Fibroblast of peridontal ligament (primary cell): ENCODE data around the gene TRAF3IP1.

Experiments used
- DNase-seq: peaks from one replicate; pipeline ENCODE4 v3.0.0-alpha.2; 2010; ENCODE audit errors: extremely low read depth

The TRAF3IP1 gene

GRCh38 chr2:238287737-238288649 lies 32.3 kb upstream of the TRAF3IP1 start, which contains the start of gene PER2:
PER2 (minus strand) TSS chr2:238288610; CDS start chr2:238277936, 10,674 bp downstream.
- peak; percentile 85 for DNase-seq

- DNase-seq, result peak; percentile 96
These were observed 31.4 kb upstream of the TRAF3IP1 start for GRCh38 chr2:238288650-238289573.

DNA sequence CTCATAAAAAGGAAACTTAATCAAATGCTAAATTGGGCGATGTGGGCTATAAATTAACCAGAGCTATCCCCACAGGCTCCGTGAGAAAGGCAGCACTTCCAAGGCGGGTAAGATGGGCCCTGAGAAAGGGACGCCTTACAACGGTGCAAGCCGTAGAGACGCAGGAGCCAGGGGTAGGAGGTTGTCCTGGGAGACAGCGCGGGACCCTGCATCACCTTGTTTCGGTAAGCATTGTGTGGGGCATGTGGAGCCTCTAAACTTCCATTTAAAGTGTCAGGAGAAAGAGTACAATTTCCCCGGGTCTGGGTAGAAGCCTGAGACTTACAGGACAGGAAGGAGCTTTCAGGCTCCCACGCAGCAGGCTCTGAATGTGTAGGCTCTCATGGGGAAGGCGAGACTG lies 30.7 kb upstream of the TRAF3IP1 start:
- DNase-seq, result no peak

DNA sequence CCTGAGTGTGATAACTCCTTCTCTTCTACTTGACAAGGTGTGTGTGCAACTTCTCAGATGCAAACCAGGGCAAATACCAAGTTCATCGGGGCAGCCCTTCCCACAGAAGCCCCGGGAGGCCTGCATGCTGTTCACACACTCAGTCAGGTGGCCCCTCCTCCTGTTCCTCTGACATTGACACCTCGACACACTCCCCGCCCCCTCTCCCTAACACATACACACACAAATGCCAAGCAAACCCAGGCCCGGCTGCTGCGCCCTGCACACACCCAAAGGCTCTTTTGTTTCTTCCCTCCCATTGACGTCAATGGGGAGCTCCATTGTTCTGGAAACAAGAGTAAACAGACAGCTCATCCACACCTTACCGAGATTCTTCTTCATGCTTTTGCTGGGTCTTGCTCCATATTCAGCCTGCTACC lies 30.2 kb upstream of the TRAF3IP1 start:
- no peak for DNase-seq

- no peak for DNase-seq
These were observed 29.4 kb upstream of the TRAF3IP1 start for GRCh38 chr2:238290715-238291549.

GRCh38 chr2:238291550-238292281 lies 28.6 kb upstream of the TRAF3IP1 start:
- DNase-seq, result no peak

- no peak for DNase-seq
These were observed 26.3 kb upstream of the TRAF3IP1 start for GRCh38 chr2:238294046-238294392.

GRCh38 chr2:238294393-238295143 lies 25.8 kb upstream of the TRAF3IP1 start:
- DNase-seq, result no peak

- DNase-seq, result no peak
These were observed 24.9 kb upstream of the TRAF3IP1 start for GRCh38 chr2:238295144-238296112.

DNA sequence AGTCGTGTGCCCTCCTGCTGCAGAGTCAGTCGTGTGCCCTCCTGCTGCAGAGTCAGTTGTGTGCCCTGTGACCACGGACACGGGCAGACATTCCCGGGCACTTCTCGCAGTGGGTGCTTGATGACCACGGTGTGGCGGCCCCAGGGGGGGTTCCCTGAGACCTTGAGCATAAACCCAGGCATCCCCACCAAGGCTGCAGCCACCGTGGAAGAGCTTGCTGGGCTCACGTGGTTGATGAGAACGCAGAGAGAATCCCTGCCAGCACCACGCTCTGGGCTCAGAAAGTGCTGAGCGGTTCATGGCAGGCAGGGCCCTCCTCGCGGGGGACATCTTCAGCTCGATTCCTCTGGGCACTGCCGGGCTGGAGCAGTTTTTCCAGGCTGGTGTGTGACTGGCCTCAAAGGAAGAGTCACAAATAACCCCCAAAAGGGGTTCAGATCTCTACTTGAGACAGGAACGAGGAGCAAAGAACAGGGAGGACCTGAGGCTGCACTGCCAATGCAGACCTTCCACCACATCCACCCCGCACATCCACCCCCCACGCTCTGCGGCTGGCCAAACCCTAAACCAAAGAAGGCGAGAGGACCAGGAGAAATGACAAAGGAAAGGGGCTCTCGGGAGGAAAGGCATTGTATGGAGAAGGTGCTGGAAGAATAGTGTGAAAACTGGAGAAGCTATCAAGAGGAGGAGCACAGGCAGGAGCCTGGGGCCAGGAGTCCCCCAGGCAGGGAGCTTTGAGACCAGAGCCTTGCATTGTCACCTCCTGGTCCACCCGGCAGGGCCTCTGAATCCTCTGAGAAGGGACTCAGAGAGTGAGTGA lies 23.5 kb upstream of the TRAF3IP1 start:
- no peak for DNase-seq

- no peak for DNase-seq
These were observed 20.5 kb upstream of the TRAF3IP1 start for GRCh38 chr2:238299803-238300202.

DNA sequence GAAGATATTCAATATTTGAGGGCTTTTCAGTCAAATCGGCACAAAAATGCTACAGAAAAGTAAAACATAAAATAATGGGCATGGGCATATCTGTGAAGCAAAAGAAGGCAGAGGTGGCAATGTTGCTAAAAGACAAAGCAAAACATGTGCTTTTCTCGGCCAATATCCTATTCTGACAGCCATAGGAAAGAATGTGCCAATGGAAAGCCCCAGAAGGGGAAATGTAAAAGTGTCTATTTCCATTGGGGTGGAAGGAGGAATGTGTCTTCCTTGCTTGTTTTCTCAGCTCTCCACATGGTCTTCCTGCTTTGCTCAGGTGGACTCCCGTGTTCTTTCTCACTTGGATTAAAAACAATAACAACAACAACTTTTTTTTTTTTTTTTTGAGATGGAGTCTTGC lies 18.2 kb upstream of the TRAF3IP1 start:
- peak; percentile 9 for DNase-seq

GRCh38 chr2:238302751-238303150 lies 17.6 kb upstream of the TRAF3IP1 start:
- no peak for DNase-seq

DNA sequence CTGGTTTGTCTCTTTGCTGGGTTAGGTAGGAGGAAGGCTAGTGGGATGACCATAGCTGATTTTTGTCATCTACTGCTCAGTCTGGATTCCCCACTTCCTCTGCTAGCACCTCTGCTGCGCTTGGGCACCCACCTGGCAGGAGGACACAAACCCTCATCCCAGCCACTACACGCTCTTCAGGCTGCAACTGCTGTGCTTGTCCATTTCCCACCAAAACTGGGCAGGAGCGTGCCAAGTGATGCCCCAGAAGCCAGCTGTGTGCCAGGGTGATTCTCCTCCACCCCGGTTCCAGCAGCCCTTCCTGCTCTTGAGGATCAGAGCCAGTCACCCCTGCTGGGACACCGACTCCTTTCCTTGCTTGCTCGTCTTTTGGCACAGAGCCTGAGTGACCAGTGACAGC lies 16.2 kb upstream of the TRAF3IP1 start:
- no peak for DNase-seq

DNA sequence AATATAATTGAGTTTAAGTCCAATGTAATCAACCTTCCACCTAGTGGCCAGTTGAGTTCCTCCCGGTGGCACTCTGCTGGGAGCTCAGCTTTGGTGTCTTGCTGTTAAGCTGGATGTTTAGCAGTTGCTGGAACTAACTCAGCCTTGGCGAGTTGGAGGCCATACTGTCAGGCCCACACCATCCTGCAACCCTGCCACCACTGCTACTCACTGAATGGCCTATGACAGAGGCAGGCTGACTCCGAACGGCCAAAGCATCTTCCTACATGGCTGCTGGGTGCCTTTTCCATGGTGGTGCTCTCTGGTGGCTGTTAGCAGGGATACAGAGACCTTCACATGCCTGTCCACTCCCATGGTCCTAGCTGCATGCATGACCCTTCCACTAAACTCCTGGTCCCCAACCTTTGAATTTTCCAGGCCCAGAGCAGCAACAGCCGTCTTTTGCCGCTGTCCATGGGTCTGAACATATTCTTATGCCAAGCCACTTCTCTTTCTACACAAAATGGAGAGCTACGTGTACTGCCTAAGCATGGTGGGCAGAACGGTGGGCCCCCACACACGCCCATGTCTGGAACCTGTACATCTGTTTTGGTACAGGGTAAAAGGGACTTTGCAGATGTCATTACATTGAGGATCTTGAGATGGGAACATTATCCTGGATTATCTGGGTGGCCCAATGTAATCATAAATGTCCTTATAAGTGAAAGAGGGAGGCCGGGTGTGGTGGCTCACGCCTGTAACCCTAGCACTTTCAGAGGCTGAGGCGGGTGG lies 15.0 kb upstream of the TRAF3IP1 start:
- DNase-seq, result no peak

DNA sequence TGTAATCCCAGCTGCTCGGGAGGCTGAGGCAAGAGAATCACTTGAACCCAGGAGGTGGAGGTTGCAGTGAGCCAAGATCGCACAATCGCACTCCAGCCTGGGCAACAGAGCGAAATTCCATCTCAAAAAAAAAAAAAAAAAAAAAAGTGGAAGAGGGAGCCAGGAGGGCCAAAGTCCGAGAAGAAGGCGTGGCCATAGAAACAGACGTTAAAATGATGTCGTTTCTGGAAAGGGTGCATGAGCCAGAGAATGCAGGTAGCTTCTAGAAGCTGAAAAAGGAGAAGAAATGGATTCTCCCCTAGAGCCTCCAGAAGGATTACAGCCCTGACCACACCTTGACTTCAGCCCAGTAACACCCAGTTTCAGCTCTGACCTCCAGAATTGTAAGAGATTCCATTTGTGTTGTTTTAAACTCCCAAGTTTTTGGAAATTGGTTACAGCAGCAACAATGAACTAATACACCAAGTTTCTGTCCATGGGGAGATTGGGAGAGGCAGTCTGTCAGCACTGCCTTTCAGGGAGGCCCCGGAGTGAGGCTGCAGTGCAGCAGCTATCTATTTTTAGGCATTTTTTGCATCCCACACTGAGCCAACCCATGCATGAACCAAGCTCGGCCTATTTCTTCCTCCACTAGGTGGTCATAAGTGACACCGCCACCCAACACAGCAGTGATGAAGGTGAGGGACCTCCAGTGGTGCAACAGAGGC lies 14.2 kb upstream of the TRAF3IP1 start:
- DNase-seq, result no peak

- no peak for DNase-seq
These were observed 13.7 kb upstream of the TRAF3IP1 start for GRCh38 chr2:238306672-238306998.
